K562 (cell line): Measurements from ENCODE around the gene CSNK1A1L. TPM values are rescaled to one million over a fixed set of nuclear protein-coding genes. Genes with fewer than 3 reads are reported as not detected.

ENCODE experiments used
- CXXC5 ChIP-seq: fragments of 250-450 bp; sonication (Bioruptor Pico); IDR thresholded peaks from 2 replicates; pipeline ENCODE4 v1.8.0; 2022; ENCODE audit warnings: inconsistent platforms, mild to moderate bottlenecking, moderate library complexity
- ELF2 ChIP-seq: fragments of 250-450 bp; sonication (Bioruptor Pico); IDR thresholded peaks from 2 replicates; pipeline ENCODE4 v1.5.0; 2021; ENCODE audit warnings: mild to moderate bottlenecking
- ETV5 ChIP-seq: sonication (generic); formaldehyde crosslinking; IDR thresholded peaks from 2 replicates; pipeline ENCODE4 v1.4.0; 2020; ENCODE audit warnings: low read depth, mild to moderate bottlenecking, missing genetic modification reagents
- HMGN3 ChIP-seq: IDR thresholded peaks from 2 replicates; pipeline ENCODE4 v1.6.1; 2011; ENCODE audit warnings: borderline replicate concordance, low read depth, mild to moderate bottlenecking, mixed read lengths, low read length; ENCODE audit not compliant: insufficient read length; ENCODE audit errors: extremely low read depth
- HNRNPLL ChIP-seq: fragments of 200-400 bp; formaldehyde crosslinking; IDR thresholded peaks from 2 replicates; pipeline ENCODE4 v1.6.1; 2017; ENCODE audit warnings: low read length, low read depth, mild to moderate bottlenecking; ENCODE audit not compliant: poor library complexity, severe bottlenecking
- HNRNPUL1 ChIP-seq: fragments of 200-400 bp; formaldehyde crosslinking; IDR thresholded peaks from 2 replicates; pipeline ENCODE4 v1.6.1; 2017; ENCODE audit warnings: low read length
- KLF10 ChIP-seq: fragments of 250-450 bp; sonication (Bioruptor Pico); IDR thresholded peaks from 2 replicates; pipeline ENCODE4 v1.6.1; 2021; ENCODE audit warnings: matching md5 sums
- MAX ChIP-seq: sonication (generic); formaldehyde crosslinking; IDR thresholded peaks from 2 replicates; pipeline ENCODE4 v1.9.0; 2022; ENCODE audit warnings: mild to moderate bottlenecking, missing genetic modification reagents
- MIER1 ChIP-seq: fragments of 450-650 bp; IDR thresholded peaks from 2 replicates; pipeline ENCODE4 v1.6.1; 2016; ENCODE audit warnings: antibody characterized with exemption, mild to moderate bottlenecking, low read depth
- MYC ChIP-seq, 2 experiments: fragments of 250-450 bp in 1 of 2; sonication (Bioruptor Pico) in 1 of 2; IDR thresholded peaks; 2 replicates each; pipeline versions ENCODE4 v1.5.1 to v1.6.1; 2012 to 2021; ENCODE audit warnings: low read depth in 2 of 2, borderline replicate concordance in 1 of 2, improper control_type of control experiment in 1 of 2, low read length in 1 of 2, mild to moderate bottlenecking in 1 of 2, moderate library complexity in 1 of 2
- NFIC ChIP-seq: fragments of 450-650 bp; IDR thresholded peaks from 2 replicates; pipeline ENCODE4 v1.6.1; 2017; ENCODE audit warnings: mild to moderate bottlenecking, inconsistent platforms
- NR2C2 ChIP-seq, 2 experiments: fragments of 200-800 bp in 1 of 2; sonication (Bioruptor generic) in 1 of 2; sonication (generic) in 1 of 2; formaldehyde crosslinking in 1 of 2; IDR thresholded peaks; 2 replicates each; pipeline versions ENCODE4 v1.6.1 to v1.8.0; 2016 to 2022; ENCODE audit warnings: mild to moderate bottlenecking in 1 of 2, missing compliant biosample characterization in 1 of 2, missing genetic modification characterization in 1 of 2, missing genetic modification reagents in 1 of 2
- NRF1 ChIP-seq, 2 experiments: fragments of 450-650 bp; IDR thresholded peaks in 1 of 2; conservative IDR thresholded peaks in 1 of 2; 2 replicates each; pipeline ENCODE4 v1.6.1; 2014; ENCODE audit warnings: mild to moderate bottlenecking in 2 of 2
- POLR2G ChIP-seq: fragments of 200-400 bp; formaldehyde crosslinking; IDR thresholded peaks from 2 replicates; pipeline ENCODE4 v1.6.1; 2017; ENCODE audit warnings: low read depth, mild to moderate bottlenecking, antibody characterized with exemption, low read length, moderate library complexity
- TAF1 ChIP-seq: IDR thresholded peaks from 2 replicates; pipeline ENCODE4 v1.6.1; 2011; ENCODE audit warnings: mild to moderate bottlenecking, low read length, moderate library complexity; ENCODE audit not compliant: insufficient read depth, control insufficient read depth, severe bottlenecking; ENCODE audit errors: extremely low read depth
- TBP ChIP-seq: optimal IDR thresholded peaks from 2 replicates; pipeline ENCODE3; 2011; ENCODE audit warnings: low read depth, low read length, improper control_type of control experiment
- TRIM24 ChIP-seq, 2 experiments: fragments of 450-650 bp; IDR thresholded peaks; 2 replicates each; pipeline ENCODE4 v1.6.1; 2016
- U2AF1 ChIP-seq: fragments of 200-400 bp; formaldehyde crosslinking; optimal IDR thresholded peaks from 2 replicates; pipeline ENCODE3; 2017; ENCODE audit warnings: mild to moderate bottlenecking, low read depth, low read length, moderate library complexity
- USF1 ChIP-seq: sonication (generic); formaldehyde crosslinking; IDR thresholded peaks from 2 replicates; pipeline ENCODE4 v1.9.0; 2022; ENCODE audit warnings: mild to moderate bottlenecking, missing genetic modification reagents
- YY1 ChIP-seq, 3 experiments: IDR thresholded peaks; 2 replicates each; pipeline ENCODE4 v1.6.1; 2011; ENCODE audit warnings: low read length in 2 of 3, mild to moderate bottlenecking in 2 of 3, moderate library complexity in 2 of 3, borderline replicate concordance in 1 of 3, control low read depth in 1 of 3, low read depth in 1 of 3; ENCODE audit not compliant: insufficient read depth in 3 of 3, insufficient replicate concordance in 2 of 3, control insufficient read depth in 1 of 3, insufficient read length in 1 of 3; ENCODE audit errors: extremely low read depth in 1 of 3
- ZBTB7A ChIP-seq: IDR thresholded peaks from 2 replicates; pipeline ENCODE4 v1.6.1; 2011; ENCODE audit warnings: low read depth, mild to moderate bottlenecking, low read length, moderate library complexity, borderline replicate concordance; ENCODE audit not compliant: control insufficient read depth
- ZKSCAN8 ChIP-seq: fragments of 200-800 bp; sonication (Bioruptor generic); IDR thresholded peaks from 2 replicates; pipeline ENCODE4 v1.6.1; 2016; ENCODE audit warnings: missing genetic modification characterization, missing compliant biosample characterization
- ZNF280B ChIP-seq: fragments of 250-450 bp; sonication (Bioruptor Pico); IDR thresholded peaks from 2 replicates; pipeline ENCODE4 v1.5.1; 2021; ENCODE audit warnings: mild to moderate bottlenecking
- polyA plus RNA-seq, 8 experiments: library from polyadenylated mRNA; depleted of rRNA in 4 of 8; stranded (reverse) in 5 of 8; unstranded in 3 of 8; fragments of >200 nt; fragmentation: Nextera tagmentation in 2 of 8; fragmentation: Illumina TruSeq in 1 of 8; extraction: Ambion mirVana in 2 of 8; extraction: Trizol in 1 of 8; gene quantifications; 2 replicates each; pipeline versions ENCODE4 v1.2.1 to v1.2.3, GENCODE V29; 2011 to 2014; ENCODE audit warnings: inconsistent platforms in 1 of 8, missing spikeins in 1 of 8
- total RNA-seq, 7 experiments: library from RNA; depleted of rRNA in 6 of 7; stranded (reverse); fragments of >200 nt in 6 of 7; fragmentation: Illumina TruSeq in 2 of 7; extraction: Trizol in 2 of 7; gene quantifications; 2 replicates each; pipeline versions ENCODE4 v1.2.1 to v1.2.3, GENCODE V29; 2011 to 2021; ENCODE audit warnings: low replicate concordance in 1 of 7

Gene CSNK1A1L
- total and polyA plus RNA-seq, 9 of the 15 experiments (the other 6 are each of a cell fraction or from before 2014, with no cell fraction given), result not detected

- peak; percentile 69 for TF ChIP-seq TAF1
- TF ChIP-seq U2AF1, result peak; percentile 31
- no peak for TF ChIP-seq MIER1
- TF ChIP-seq TRIM24 (IDR thresholded peaks at IDR 0.05), result peak in 1 of 2 experiments; percentile 52; a peak in 1 of 4 replicates
- peak; percentile 41 for TF ChIP-seq TBP
- peak; percentile 81 for TF ChIP-seq NFIC
- TF ChIP-seq HNRNPLL, result peak; percentile 30
- TF ChIP-seq POLR2G, result peak; percentile 88
- no peak for TF ChIP-seq HNRNPUL1
- no peak for TF ChIP-seq KLF10 (CRISPR knock-in tag)
- no peak for TF ChIP-seq MYC (IDR thresholded peaks at IDR 0.05; ENCODE audit: low read depth, low read length)
- 0 out of 2 replicates have a peak, but pooled peaks have one; percentile 27 for TF ChIP-seq MYC (CRISPR knock-in tag; IDR thresholded peaks at IDR 0.05; ENCODE audit: borderline replicate concordance, low read depth)
- peak; percentile 43; the same call in 1 of the 2 replicates for TF ChIP-seq MAX (CRISPR knock-in tag)
- TF ChIP-seq ETV5 (CRISPR knock-in tag), result peak; percentile 72
- no peak for TF ChIP-seq USF1
- peak; percentile 84 for TF ChIP-seq ZBTB7A
- peak; percentile 83 to 84 for TF ChIP-seq NRF1 (conservative IDR thresholded peaks at IDR 0.05 in 1 of 2, IDR thresholded peaks at IDR 0.05 in 1 of 2)
- TF ChIP-seq NR2C2 (CRISPR knock-in tag; IDR thresholded peaks at IDR 0.05), result peak; percentile 44; the same call in 1 of the 2 replicates
- peak; percentile 92 for TF ChIP-seq NR2C2 (tag; IDR thresholded peaks at IDR 0.05)
- no peak for TF ChIP-seq ZKSCAN8
- TF ChIP-seq CXXC5, result peak; percentile 75
- TF ChIP-seq ZNF280B (CRISPR knock-in tag), result no peak
- peak in 1 of 3 experiments; percentile 49 for TF ChIP-seq YY1 (IDR thresholded peaks at IDR 0.05; ENCODE audit: borderline replicate concordance in 1 of 3, control insufficient read depth in 1 of 3, extremely low read depth in 1 of 3, insufficient read depth in 3 of 3, insufficient read length in 1 of 3, insufficient replicate concordance in 2 of 3, low read depth in 1 of 3, low read length in 2 of 3)
- peak; percentile 22 for TF ChIP-seq HMGN3
- TF ChIP-seq ELF2 (CRISPR knock-in tag), result peak; percentile 55; the same call in 1 of the 2 replicates
These were observed 46.3 kb downstream of the CSNK1A1L start, which contains the start of gene SUPT20H (continued) for GRCh38 chr13:37058910-37059847.
